H9 (cell line): ENCODE measurements around the gene CTU2. TPM values are rescaled to one million over a fixed set of nuclear protein-coding genes. Genes with fewer than 3 reads are reported as not detected.

Experiments used
- DNase-seq: peaks from one replicate; pipeline ENCODE4 v3.0.0-alpha.2; 2017
- H2AFZ ChIP-seq: one replicate; pipeline ENCODE4 v1.6.1; 2013; ENCODE audit warnings: mild to moderate bottlenecking, low read length, control low read depth, moderate library complexity
- H2AK5ac ChIP-seq: 2 replicates; pipeline ENCODE4 v1.6.1; 2013; ENCODE audit warnings: low read length, control low read depth, mixed read lengths; ENCODE audit not compliant: insufficient read length
- H2BK120ac ChIP-seq: one replicate; pipeline ENCODE4 v1.6.1; 2013; ENCODE audit warnings: low read depth, mild to moderate bottlenecking, low read length, control low read depth, inconsistent platforms; ENCODE audit not compliant: poor library complexity, severe bottlenecking
- H2BK12ac ChIP-seq: 2 replicates; pipeline ENCODE4 v1.6.1; 2013; ENCODE audit warnings: low read length, control low read depth, mixed read lengths, low read depth; ENCODE audit not compliant: insufficient read length
- H2BK15ac ChIP-seq: 2 replicates; pipeline ENCODE4 v1.6.1; 2013; ENCODE audit warnings: low read depth, low read length, control low read depth
- H2BK20ac ChIP-seq: one replicate; pipeline ENCODE4 v1.6.1; 2013; ENCODE audit warnings: low read depth, mild to moderate bottlenecking, low read length, control low read depth, inconsistent platforms; ENCODE audit not compliant: poor library complexity, severe bottlenecking
- H2BK5ac ChIP-seq: 2 replicates; pipeline ENCODE4 v1.6.1; 2013; ENCODE audit warnings: low read length, control low read depth, mixed read lengths; ENCODE audit not compliant: insufficient read length
- H3K14ac ChIP-seq: 2 replicates; pipeline ENCODE4 v1.6.1; 2013; ENCODE audit warnings: low read length, control low read depth; ENCODE audit not compliant: insufficient read depth
- H3K18ac ChIP-seq: 2 replicates; pipeline ENCODE4 v1.6.1; 2013; ENCODE audit warnings: low read depth, mild to moderate bottlenecking, mixed read lengths, low read length, control low read depth; ENCODE audit not compliant: insufficient read length
- H3K23ac ChIP-seq: 2 replicates; pipeline ENCODE4 v1.6.1; 2013; ENCODE audit warnings: low read length, control low read depth, mixed read lengths, low read depth; ENCODE audit not compliant: insufficient read length
- H3K23me2 ChIP-seq: 2 replicates; pipeline ENCODE4 v1.6.1; 2013; ENCODE audit warnings: low read depth, mild to moderate bottlenecking, mixed read lengths, low read length, control low read depth; ENCODE audit not compliant: insufficient read length, poor library complexity, severe bottlenecking
- H3K27ac ChIP-seq: 2 replicates; pipeline ENCODE4 v1.5.1; 2013; ENCODE audit warnings: low read length, control low read depth, mixed read lengths, low read depth; ENCODE audit not compliant: insufficient read length
- H3K27me3 ChIP-seq: 2 replicates; pipeline ENCODE4 v1.6.1; 2013; ENCODE audit warnings: low read length, control low read depth, inconsistent platforms; ENCODE audit not compliant: insufficient read depth
- H3K4ac ChIP-seq: 2 replicates; pipeline ENCODE4 v1.6.1; 2013; ENCODE audit warnings: low read depth, mild to moderate bottlenecking, control low read depth, inconsistent platforms, low read length, moderate library complexity
- H3K4me1 ChIP-seq: 2 replicates; pipeline ENCODE4 v1.6.1; 2013; ENCODE audit warnings: low read length, control low read depth, inconsistent platforms; ENCODE audit not compliant: insufficient read depth
- H3K4me2 ChIP-seq: 2 replicates; pipeline ENCODE4 v1.6.1; 2013; ENCODE audit warnings: low read length, control low read depth, mixed read lengths; ENCODE audit not compliant: insufficient read length, insufficient read depth
- H3K56ac ChIP-seq: 2 replicates; pipeline ENCODE4 v1.6.1; 2013; ENCODE audit warnings: low read depth, mild to moderate bottlenecking, mixed read lengths, low read length, control low read depth; ENCODE audit not compliant: insufficient read length
- H3K79me1 ChIP-seq: 2 replicates; pipeline ENCODE4 v1.6.1; 2013; ENCODE audit warnings: low read depth, mild to moderate bottlenecking, moderate library complexity, low read length, control low read depth, inconsistent platforms; ENCODE audit not compliant: insufficient read depth, poor library complexity, severe bottlenecking
- H3K79me2 ChIP-seq: 2 replicates; pipeline ENCODE4 v1.6.1; 2013; ENCODE audit warnings: low read length, control low read depth, inconsistent platforms; ENCODE audit not compliant: insufficient read depth
- H3K9ac ChIP-seq: 2 replicates; pipeline ENCODE4 v1.6.1; 2013; ENCODE audit warnings: low read length, control low read depth, mixed read lengths; ENCODE audit not compliant: insufficient read length; ENCODE audit errors: extremely low read depth
- H3K9me3 ChIP-seq: one replicate; pipeline ENCODE4 v1.6.1; 2013; ENCODE audit warnings: low read depth, low read length, inconsistent platforms; ENCODE audit not compliant: control insufficient read depth
- H3T11ph ChIP-seq: one replicate; pipeline ENCODE4 v1.6.1; 2013; ENCODE audit warnings: mild to moderate bottlenecking, low read length, control low read depth, inconsistent platforms
- H4K20me1 ChIP-seq: one replicate; pipeline ENCODE4 v1.6.1; 2013; ENCODE audit not compliant: control insufficient read depth, insufficient read length, insufficient read depth
- H4K5ac ChIP-seq: 2 replicates; pipeline ENCODE4 v1.6.1; 2013; ENCODE audit warnings: low read depth, mild to moderate bottlenecking, mixed read lengths, low read length, control low read depth; ENCODE audit not compliant: insufficient read length
- H4K8ac ChIP-seq: replicated peaks from 2 replicates; pipeline ENCODE4 v1.6.1; 2013; ENCODE audit warnings: low read length, control low read depth, mixed read lengths, low read depth; ENCODE audit not compliant: insufficient read length
- H4K91ac ChIP-seq: 2 replicates; pipeline ENCODE4 v1.6.1; 2013; ENCODE audit warnings: low read depth, mild to moderate bottlenecking, moderate library complexity, mixed read lengths, low read length, control low read depth; ENCODE audit not compliant: insufficient read length
- H3K27ac Mint-ChIP-seq, 3 experiments: 2 replicates in 2 of 3; 3 replicates in 1 of 3; pipeline ENCODE4 v1.8.0; 2020 to 2021; ENCODE audit warnings: mixed read lengths in 3 of 3, mild to moderate bottlenecking in 1 of 3, moderate library complexity in 1 of 3
- H3K27me3 Mint-ChIP-seq: 2 replicates; pipeline ENCODE4 v1.8.0; 2021; ENCODE audit warnings: low read depth, mild to moderate bottlenecking, moderate library complexity, mixed read lengths
- H3K36me3 Mint-ChIP-seq, 3 experiments: 2 replicates in 2 of 3; 3 replicates in 1 of 3; pipeline ENCODE4 v1.8.0; 2020 to 2021; ENCODE audit warnings: low read depth in 3 of 3, mixed read lengths in 3 of 3; ENCODE audit not compliant: insufficient read depth in 1 of 3
- H3K4me1 Mint-ChIP-seq, 2 experiments: 2 replicates each; pipeline ENCODE4 v1.8.0; 2020; ENCODE audit warnings: mixed read lengths in 2 of 2
- H3K4me3 Mint-ChIP-seq, 2 experiments: 2 replicates in 1 of 2; 3 replicates in 1 of 2; pipeline ENCODE4 v1.8.0; 2020 to 2021; ENCODE audit warnings: mild to moderate bottlenecking in 2 of 2, mixed read lengths in 2 of 2, moderate library complexity in 1 of 2
- H3K9me3 Mint-ChIP-seq, 2 experiments: 2 replicates in 1 of 2; 3 replicates in 1 of 2; pipeline ENCODE4 v1.8.0; 2020; ENCODE audit warnings: mild to moderate bottlenecking in 2 of 2, mixed read lengths in 2 of 2, moderate library complexity in 1 of 2
- WGBS: extraction: QIAGEN DNeasy Blood & Tissue Kit; methylation state at CpG from one replicate; pipeline ENCODE4 v1.1.7; 2013; ENCODE audit warnings: missing lambda C conversion rate, low lambda C conversion rate, mixed read lengths; ENCODE audit not compliant: insufficient read length; ENCODE audit errors: extremely low coverage; 5-methylcytosine and 5-hydroxymethylcytosine counted together
- total RNA-seq: library from RNA; stranded (reverse); gene quantifications from 2 replicates; pipeline ENCODE4 v1.2.1, GENCODE V29; 2021
- TF ChIP-seq, protein P1 (sequence below): fragments of 200-600 bp; sonication (generic); conservative IDR thresholded peaks from 3 replicates; pipeline ENCODE4 v1.8.0; 2021; ENCODE audit warnings: antibody characterized with exemption, mild to moderate bottlenecking

Gene CTU2
- total RNA-seq, 1 experiment from 2014 or later = 32.8 TPM

DNA sequence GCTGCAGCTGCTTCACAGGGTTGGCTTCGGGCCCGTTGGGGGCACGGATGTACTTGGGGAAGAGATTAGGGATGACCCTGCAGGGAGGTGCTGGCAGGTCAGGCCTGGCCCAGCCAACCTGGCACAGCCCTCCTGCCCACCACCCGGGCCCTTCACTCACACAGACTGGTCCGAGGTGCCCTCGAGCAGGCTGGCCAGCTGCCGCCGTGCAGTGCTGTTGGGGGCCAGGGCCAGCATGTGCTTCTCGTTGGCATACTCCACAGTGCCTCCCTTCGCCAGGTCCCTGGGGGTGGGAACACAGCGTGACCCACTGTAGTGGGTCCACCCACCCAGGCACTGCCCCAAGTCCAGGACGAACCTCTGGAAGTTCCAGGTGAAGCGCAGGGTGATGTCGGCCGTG lies 9.9 kb downstream of the CTU2 start:
- Mint-ChIP-seq H3K4me3 (no peak overlapping the region), H3K36me3 (peaks cover 10 to 40% (median 38%) of the 10 kb centered on the region in 3 experiments; a peak in 6 of 7 replicates), H3K27me3 (no peaks in the 10 kb centered on the region), H3K4me1 (peaks cover 0 to 6% of the 10 kb centered on the region in 2 experiments; a peak in 1 of 4 replicates), H3K27ac (no peak overlapping the region), H3K9me3 (no peaks in the 10 kb centered on the region)
- Histone ChIP-seq H3K4me1 (no peaks in the 10 kb centered on the region), H2BK5ac (no peak overlapping the region), H2BK120ac (no peak overlapping the region), H3K9me3 (no peaks in the 10 kb centered on the region), H2AFZ (no peak overlapping the region), H2BK15ac (no peak overlapping the region), H3K4me2 (no peak overlapping the region), H3K23me2 (no peaks in the 10 kb centered on the region), H3K56ac (no peak overlapping the region), H4K91ac (no peak overlapping the region), H3K79me1 (no peaks in the 10 kb centered on the region), H2AK5ac (no peak overlapping the region), H3K18ac (no peak overlapping the region), H4K5ac (no peak overlapping the region), H2BK20ac (no peak overlapping the region), H3K79me2 (no peaks in the 10 kb centered on the region), H4K20me1 (no peaks in the 10 kb centered on the region), H2BK12ac (no peak overlapping the region), H3K27ac (no peak overlapping the region), H3K23ac (no peak overlapping the region), H4K8ac (no peak overlapping the region), H3T11ph (no peak overlapping the region), H3K14ac (no peak overlapping the region), H3K9ac (no peak overlapping the region), H3K27me3 (no peaks in the 10 kb centered on the region), H3K4ac (no peak overlapping the region)
- DNase-seq = no peak
- no CpG with 5 or more reads among the region's 15 CpGs for WGBS
- TF ChIP-seq, protein P1, sequence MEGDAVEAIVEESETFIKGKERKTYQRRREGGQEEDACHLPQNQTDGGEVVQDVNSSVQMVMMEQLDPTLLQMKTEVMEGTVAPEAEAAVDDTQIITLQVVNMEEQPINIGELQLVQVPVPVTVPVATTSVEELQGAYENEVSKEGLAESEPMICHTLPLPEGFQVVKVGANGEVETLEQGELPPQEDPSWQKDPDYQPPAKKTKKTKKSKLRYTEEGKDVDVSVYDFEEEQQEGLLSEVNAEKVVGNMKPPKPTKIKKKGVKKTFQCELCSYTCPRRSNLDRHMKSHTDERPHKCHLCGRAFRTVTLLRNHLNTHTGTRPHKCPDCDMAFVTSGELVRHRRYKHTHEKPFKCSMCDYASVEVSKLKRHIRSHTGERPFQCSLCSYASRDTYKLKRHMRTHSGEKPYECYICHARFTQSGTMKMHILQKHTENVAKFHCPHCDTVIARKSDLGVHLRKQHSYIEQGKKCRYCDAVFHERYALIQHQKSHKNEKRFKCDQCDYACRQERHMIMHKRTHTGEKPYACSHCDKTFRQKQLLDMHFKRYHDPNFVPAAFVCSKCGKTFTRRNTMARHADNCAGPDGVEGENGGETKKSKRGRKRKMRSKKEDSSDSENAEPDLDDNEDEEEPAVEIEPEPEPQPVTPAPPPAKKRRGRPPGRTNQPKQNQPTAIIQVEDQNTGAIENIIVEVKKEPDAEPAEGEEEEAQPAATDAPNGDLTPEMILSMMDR = no peak
